HPDE6-E6E7 (cell line): ENCODE measurements around the gene SSUH2.
"Not testable (repeated sequence)": the region's sequence is repeated elsewhere in the genome, so short reads cannot be mapped to it uniquely, and the experiment has no call there.

Experiments used
- DNase-seq: peaks from one replicate; pipeline ENCODE4 v3.0.0; 2011; ENCODE audit warnings: missing footprints; ENCODE audit errors: extremely low spot score

The SSUH2 gene

DNA sequence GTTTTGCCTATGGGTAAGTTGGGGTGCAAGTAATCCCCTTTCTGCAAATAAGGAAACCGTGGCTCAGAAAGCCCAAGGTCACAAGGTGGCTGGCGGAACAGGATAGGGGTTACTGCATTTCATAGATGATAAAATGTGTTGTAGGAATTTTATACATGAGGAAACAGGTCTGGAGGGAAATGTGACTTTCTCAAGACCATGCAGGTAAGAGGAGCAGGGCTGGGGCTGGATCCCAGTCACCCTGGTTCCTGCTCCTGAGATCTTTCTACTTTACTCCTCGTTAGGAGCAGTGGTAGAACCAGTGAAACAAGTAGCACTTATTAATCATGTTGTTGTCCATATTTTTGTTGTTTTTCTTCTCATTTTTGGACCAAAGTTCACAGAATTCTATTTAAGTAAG is 63.2 kb downstream of the SSUH2 start:
- no peak for DNase-seq

DNA sequence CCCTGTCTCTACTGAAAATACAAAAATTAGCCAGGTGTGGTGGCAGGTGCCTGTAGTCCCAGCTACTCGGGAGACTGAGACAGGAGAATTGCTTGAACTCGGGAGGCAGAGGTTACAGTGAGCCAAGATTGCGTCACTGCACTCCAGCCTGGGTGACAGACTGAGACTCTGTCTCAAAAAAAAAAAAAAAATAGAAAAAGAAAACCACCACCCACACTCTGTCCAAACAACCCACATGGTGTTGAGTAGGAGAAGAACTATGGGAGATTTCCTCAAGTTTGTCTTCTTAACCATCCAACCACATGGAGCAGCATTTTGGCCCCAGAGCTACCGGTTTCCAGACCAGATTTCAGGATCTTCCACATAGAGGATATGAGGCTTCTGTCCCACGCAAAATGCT is 64.2 kb downstream of the SSUH2 start:
- not testable (repeated sequence) for DNase-seq

DNA sequence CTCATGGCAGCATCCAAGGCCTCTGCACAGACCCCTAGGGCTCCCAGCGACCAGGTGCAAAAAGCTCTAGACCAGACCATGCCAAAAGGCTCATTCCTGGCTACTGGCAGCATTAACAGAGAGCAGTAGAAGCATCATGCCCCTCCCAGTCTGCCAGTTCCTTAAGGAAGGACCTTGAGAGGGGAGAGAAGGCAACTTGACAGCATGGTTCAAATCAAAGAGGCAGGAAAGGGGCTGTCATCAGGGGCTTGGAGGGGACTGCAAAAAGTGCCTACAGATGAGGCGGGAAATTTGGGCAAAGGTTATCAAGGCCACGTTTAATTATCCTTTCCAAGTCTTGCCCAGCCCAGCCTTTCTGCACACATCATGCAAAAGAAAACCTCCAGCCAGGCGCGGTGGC is 64.7 kb downstream of the SSUH2 start:
- DNase-seq: no peak

DNA sequence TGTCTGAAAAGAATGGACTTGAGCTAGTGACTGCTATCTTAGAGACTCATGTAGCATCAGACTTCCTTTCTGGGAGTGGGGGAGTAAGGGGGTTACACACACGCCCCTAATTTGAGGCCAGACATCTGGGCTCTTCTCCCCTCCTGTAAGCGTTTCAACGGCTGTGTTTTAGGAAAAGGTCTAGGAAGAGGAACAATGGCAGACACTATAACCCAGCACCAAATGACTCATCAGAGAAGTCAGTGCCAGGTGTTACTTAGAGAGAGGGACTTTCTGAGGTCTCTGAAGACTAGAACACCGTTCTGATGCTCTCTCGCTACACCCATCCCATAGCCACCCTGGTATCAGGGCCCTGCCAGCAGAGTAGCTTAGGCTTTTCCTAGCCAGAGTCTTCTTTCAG is 65.5 kb downstream of the SSUH2 start:
- DNase-seq: no peak

DNA sequence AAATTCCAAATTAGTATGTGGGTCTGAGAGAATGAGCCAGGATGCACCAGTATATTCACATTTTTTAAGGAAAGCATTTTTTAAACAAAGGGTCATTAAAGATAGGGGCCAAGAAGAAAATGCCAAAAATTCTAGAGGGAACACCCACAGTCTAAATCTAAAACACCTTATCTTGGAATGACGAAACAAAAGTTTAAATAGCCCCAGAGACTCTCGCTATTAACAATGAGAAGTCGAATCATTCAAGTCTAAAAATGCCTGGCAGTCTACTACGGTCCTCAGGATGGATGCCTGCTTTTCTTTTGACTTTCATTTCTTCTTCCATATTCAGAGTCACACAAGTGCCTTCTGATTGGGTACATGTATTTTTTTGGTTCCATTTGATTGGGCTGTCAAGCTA is 66.3 kb downstream of the SSUH2 start:
- no peak for DNase-seq

DNA sequence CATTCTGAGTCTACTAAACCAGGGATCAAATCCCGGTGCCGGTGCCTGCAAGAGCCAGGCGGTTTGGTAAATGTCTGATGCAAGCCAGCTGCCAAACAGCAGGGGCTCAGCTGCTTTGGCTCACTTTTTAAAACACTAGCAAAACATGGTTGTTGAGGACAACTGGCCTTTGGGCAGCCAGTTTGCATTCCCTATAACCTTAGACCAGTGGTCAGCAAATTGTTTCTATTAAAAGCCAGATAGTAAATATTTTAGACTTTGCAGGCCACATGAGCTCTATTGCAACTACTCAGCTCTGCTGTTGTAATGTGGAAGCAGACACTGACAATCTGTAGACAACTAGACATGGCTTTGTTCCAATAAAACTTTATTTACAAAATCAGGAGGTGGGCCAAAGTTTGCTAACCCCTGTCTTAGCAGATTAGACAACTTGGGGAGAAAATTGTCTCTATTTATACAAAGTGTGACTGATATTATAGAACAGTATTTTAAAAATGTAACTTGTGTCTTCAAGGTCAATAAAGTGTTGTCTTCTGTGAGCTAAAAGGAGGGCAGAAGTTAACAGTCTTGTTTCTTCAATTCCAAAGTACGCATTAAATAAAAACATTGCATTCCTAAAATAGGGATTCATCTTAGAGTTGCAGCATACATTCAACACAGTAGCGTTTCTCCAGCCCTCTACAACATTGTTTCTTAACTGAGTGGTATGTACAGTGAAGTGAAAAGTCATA is 67.6 kb downstream of the SSUH2 start:
- no peak for DNase-seq

DNA sequence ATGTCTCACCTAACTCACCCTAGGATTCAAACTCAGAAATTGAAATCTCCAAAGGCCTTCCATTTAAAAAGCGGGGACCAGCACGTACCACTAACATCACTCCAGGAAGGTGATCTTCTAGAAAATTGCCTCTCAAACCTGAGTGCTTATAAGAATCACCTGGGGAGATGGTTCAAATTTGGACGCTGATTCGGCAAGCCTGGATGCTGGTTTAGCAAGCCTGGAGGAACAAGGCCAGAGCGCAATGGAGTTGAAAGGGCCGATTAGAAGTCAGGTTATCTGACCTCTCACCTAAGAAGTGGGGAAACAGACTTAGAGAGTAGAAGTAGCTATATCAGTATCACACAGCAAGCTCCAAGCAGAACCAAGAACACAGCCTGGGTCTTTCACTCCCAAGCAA is 68.2 kb downstream of the SSUH2 start:
- no peak for DNase-seq

DNA sequence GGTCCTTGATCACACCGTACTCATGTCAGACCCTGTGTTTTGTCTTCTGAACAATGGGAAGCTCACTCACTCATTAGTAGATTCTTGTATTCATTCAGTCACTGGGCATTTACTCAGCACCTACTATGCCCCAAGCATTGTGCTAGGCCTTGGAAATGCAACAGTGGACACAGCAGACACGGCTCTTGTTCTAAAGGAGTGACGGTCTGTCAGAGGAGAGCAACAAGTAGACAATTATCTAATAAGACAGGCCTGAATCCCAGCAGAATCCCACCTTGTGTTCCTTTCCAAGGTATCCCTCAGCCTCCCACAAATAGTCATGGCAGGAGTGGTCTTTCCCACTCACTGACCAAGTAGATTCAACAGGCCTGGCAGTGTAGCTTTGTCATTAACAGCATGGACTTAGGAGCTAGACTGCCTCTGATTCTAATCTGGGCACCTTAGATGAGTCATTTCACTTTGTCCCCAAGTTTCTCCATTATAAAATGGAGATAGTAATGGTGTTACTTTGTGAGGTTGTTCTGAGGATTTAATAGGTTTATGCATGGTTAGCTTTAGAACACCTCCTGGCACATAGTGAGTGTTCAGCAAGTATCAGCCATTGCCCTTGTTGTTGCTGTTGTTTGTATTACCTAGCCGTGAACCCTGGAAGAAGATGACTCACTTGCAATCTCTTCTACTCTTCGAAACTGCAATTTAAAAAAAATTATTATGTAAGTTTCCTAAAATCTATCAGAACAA is 69.1 kb downstream of the SSUH2 start:
- no peak for DNase-seq

DNA sequence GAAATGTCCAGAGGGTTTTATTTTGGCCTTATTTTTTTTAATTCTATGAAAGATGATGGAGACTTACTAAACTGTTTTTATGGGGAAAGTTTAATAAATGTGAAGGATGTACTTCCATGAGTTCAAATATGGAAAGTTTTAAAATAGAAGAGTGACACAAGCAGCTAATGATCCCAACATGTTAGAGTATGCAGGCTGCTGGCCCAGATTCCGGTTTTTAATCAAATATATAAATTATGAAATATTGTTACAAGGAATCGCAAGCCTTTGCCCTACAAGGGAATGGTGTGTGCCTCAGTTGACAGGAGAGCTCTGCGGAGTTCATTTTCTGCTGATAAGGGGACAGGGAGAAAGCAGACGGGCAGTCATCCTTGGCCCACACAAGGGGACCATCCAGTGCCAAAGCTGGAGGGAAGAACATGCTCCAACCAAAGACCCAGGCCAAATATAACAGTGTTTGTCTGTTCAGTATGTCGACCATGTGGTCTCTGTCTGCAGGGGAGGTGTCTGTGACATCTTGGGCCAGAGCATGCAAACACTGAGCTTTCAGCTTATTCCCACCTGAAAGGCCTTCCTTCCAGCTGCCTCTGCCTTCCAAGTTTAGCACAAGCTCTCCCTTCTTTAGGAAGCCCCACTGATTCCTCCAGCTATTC is 69.8 kb downstream of the SSUH2 start:
- no peak for DNase-seq

DNA sequence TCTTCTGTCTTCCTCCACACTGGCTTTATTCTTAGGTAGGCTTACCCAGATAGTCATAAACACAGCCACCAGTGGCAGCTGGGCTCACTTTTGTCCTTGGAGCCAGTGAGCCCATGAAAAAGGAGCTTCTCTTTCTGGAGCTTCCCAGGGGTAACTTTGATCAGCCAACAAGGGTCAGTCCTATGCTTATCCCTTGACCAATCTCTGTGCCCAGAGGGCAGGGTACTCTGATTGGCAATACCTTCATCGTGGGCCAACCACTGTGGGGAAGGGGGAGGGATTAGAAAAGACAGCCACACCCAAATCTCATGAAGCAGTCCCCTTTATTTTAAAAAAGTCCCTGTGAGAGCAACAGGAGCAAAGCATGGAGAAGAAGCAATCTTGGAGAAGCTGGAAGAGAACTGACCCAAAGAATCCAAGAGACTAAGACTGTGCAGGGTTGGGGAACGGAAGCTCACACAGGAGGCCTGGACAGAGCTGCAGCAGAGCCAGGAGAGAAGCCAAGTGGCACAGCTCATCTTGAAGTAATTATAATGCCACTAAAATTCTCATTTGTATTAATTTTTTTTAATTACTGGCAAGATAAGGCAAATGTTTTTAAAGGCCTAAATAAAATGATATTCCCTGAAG is 70.4 kb downstream of the SSUH2 start:
- no peak for DNase-seq

DNA sequence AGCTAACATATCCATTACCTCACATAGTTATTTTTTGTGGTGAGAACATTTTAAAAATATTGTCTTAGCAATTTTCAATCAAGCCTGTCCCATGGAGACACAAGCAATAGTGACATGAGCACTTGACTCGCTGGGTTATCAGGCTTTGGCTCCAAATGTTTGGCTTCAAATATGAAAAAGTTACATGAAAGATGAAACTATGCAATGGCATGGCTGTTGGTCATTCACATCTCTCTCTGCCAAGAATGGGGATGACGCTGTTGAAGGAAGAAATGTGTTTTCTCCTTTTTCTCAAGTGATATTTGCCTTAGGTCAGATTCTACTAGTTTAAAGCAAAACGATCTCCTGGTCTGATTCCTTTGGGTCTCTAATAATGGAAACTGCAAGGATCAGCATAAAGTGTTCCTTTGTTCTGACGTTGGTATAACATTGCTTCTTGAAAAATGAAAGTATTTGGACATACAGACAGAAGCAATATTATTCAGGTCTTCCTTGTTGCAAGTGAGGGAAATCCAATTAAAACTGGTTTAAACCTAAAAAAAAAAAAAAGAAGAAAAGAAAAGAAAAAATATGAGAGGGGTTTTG is 71.2 kb downstream of the SSUH2 start:
- DNase-seq: no peak

DNA sequence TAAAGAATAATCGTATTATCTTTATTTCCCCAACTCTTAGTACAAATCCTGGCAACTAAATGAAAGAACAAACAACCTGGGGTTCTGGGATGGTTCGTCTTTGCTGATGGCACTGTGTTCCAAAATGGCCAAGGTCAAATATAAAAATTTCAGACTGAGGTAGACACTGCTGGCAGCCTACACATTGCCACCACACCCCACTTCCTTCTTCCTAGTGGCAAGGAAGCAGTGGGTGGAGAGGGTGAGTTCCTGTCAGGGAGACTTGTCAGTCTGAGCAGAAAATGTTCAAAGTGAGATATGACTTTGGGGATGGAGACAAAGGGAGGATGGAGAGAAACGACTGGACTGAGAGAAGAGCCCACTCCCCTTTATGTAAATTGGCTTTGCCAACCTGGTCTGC is 73.3 kb downstream of the SSUH2 start:
- no peak for DNase-seq
